Prostate gland (tissue), 2 donors: ENCODE measurements around the gene ZNG1C.
"Not testable (repeated sequence)": the region's sequence is repeated elsewhere in the genome, so short reads cannot be mapped to it uniquely, and the experiment has no call there.

Source experiments
- CTCF ChIP-seq, 4 experiments: fragments of 200-600 bp in 2 of 4; fragments of 450-650 bp in 2 of 4; sonication (generic) in 2 of 4; IDR thresholded peaks; 1 replicate in 3 of 4; 2 replicates in 1 of 4; pipeline ENCODE4 v1.5.1; 2016 to 2019; ENCODE audit warnings: antibody characterized with exemption in 4 of 4, mild to moderate bottlenecking in 2 of 4, moderate library complexity in 2 of 4
- POLR2A ChIP-seq: fragments of 450-650 bp; IDR thresholded peaks from one replicate; pipeline ENCODE4 v1.6.1; 2016; ENCODE audit warnings: antibody characterized with exemption, mild to moderate bottlenecking
- POLR2AphosphoS5 ChIP-seq: sonication (generic); formaldehyde crosslinking; IDR thresholded peaks from one replicate; pipeline ENCODE4 v1.6.1; 2017; ENCODE audit warnings: antibody characterized with exemption

GRCh38 chr9:68343992-68344391, 102.2 kb downstream of the ZNG1C start:
- TF ChIP-seq POLR2A; CTCF (IDR thresholded peaks at IDR 0.05); POLR2AphosphoS5: not testable (repeated sequence)
